GM19025 (cell line): ENCODE data around the gene ZDHHC19.
"Not testable (repeated sequence)": the region's sequence is repeated elsewhere in the genome, so short reads cannot be mapped to it uniquely, and the experiment has no call there.

ENCODE experiments used
- ATAC-seq: cut with Tn5 transposase; IDR thresholded peaks from one replicate; pipeline ENCODE4 v1.9.1; 2021; ENCODE audit warnings: mild to moderate bottlenecking, low read depth, moderate library complexity; ENCODE audit not compliant: unreplicated experiment

The ZDHHC19 gene

GRCh38 chr3:196210673-196211556, at the start of gene ZDHHC19:
ZDHHC19 (minus strand) TSS chr3:196211400; CDS start chr3:196211315, 85 bp downstream.
- no peak for ATAC-seq

- ATAC-seq, result no peak
Observed at GRCh38 chr3:196260784-196261183, 49.6 kb upstream of the ZDHHC19 start.

GRCh38 chr3:196255776-196256175, 44.6 kb upstream of the ZDHHC19 start:
- no peak for ATAC-seq

- no peak for ATAC-seq
Observed at GRCh38 chr3:196254376-196255283, 43.4 kb upstream of the ZDHHC19 start.

GRCh38 chr3:196251918-196252317, 40.7 kb upstream of the ZDHHC19 start:
- ATAC-seq, result no peak

- no peak for ATAC-seq
Observed at GRCh38 chr3:196246612-196247308, 35.6 kb upstream of the ZDHHC19 start.

- not testable (repeated sequence) for ATAC-seq
Observed at GRCh38 chr3:196244166-196244565, 33.0 kb upstream of the ZDHHC19 start.

GRCh38 chr3:196241704-196242103, 30.5 kb upstream of the ZDHHC19 start:
- ATAC-seq, result no peak

GRCh38 chr3:196240424-196240823, 29.2 kb upstream of the ZDHHC19 start:
- no peak for ATAC-seq

- no peak for ATAC-seq
Observed at GRCh38 chr3:196238612-196239560, 27.7 kb upstream of the ZDHHC19 start.

GRCh38 chr3:196237203-196237602, 26.0 kb upstream of the ZDHHC19 start:
- no peak for ATAC-seq

- ATAC-seq, result no peak
Observed at GRCh38 chr3:196236223-196236622, 25.0 kb upstream of the ZDHHC19 start.

- ATAC-seq, result no peak
Observed at GRCh38 chr3:196235452-196236122, 24.4 kb upstream of the ZDHHC19 start.

GRCh38 chr3:196232882-196233251, 21.7 kb upstream of the ZDHHC19 start:
- ATAC-seq, result no peak

- ATAC-seq, result peak; percentile 76
Observed at GRCh38 chr3:196232154-196232881, 21.1 kb upstream of the ZDHHC19 start.

GRCh38 chr3:196227629-196228493, 16.7 kb upstream of the ZDHHC19 start:
- no peak for ATAC-seq

GRCh38 chr3:196227121-196227561, 15.9 kb upstream of the ZDHHC19 start:
- ATAC-seq, result no peak
